Hair follicular keratinocyte (primary cell): ENCODE results near the gene SLCO3A1. TPM values are rescaled to one million over a fixed set of nuclear protein-coding genes. Genes with fewer than 3 reads are reported as not detected.

Experiments used
- total RNA-seq: library from RNA; depleted of rRNA; stranded (reverse); fragments of >200 nt; gene quantifications from 2 replicates; pipeline ENCODE4 v1.2.3, GENCODE V29; 2015

SLCO3A1 gene
- total RNA-seq, result 4.7 and 10.5 TPM in 2 replicates

DNA sequence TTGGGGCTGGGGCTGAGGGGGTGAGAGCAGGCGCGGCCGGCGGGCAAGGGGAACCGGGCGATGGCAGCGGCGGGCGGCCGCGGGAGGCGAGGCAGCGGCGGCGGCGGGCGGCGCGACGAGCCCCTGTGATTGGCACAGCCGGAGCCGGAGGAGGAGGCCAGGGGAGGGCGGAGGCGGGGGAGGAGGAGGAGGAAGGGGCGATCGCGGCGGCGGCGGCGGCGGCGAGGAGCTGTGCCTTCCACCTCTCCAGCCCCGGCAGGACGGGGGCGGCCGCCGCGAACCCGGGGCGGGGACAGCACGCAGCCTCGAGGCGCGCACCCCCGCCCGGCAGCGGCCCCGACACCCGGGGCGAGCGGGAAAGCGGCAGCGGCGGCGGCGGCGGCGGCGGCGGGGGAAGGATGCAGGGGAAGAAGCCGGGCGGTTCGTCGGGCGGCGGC lies at the start of gene SLCO3A1:
SLCO3A1 (plus strand) TSS at position 198 of the 437 bp plus-strand sequence.

